Middle frontal gyrus (tissue), 1 donor: ENCODE data around the gene STAM2.

ENCODE experiments used
- DNase-seq: peaks from one replicate; pipeline ENCODE4 v3.0.0-alpha.2; 2015; ENCODE audit warnings: low spot score; ENCODE audit errors: extremely low spot score

STAM2 gene

GRCh38 chr2:152072011-152072410 is 103.6 kb downstream of the STAM2 start:
- no peak for DNase-seq

- no peak for DNase-seq
Measured at GRCh38 chr2:152071518-152071917, 104.0 kb downstream of the STAM2 start.

GRCh38 chr2:152071092-152071491 is 104.5 kb downstream of the STAM2 start:
- DNase-seq, result no peak

- DNase-seq, result no peak
Measured at GRCh38 chr2:152068226-152068625, 107.3 kb downstream of the STAM2 start.

- no peak for DNase-seq
Measured at GRCh38 chr2:152067823-152068222, 107.7 kb downstream of the STAM2 start.
